GM10266 (cell line): ENCODE results near the gene REEP6.

ENCODE experiments used
- DNase-seq: peaks from one replicate; pipeline ENCODE4 v3.0.0; 2012; ENCODE audit errors: extremely low spot score
- TF ChIP-seq, protein P1 (sequence below): IDR thresholded peaks from 2 replicates; pipeline ENCODE4 v1.5.1; 2012; ENCODE audit warnings: mild to moderate bottlenecking, low read depth; ENCODE audit not compliant: control insufficient read depth, insufficient read depth; ENCODE audit errors: missing control alignments

REEP6 gene

DNA sequence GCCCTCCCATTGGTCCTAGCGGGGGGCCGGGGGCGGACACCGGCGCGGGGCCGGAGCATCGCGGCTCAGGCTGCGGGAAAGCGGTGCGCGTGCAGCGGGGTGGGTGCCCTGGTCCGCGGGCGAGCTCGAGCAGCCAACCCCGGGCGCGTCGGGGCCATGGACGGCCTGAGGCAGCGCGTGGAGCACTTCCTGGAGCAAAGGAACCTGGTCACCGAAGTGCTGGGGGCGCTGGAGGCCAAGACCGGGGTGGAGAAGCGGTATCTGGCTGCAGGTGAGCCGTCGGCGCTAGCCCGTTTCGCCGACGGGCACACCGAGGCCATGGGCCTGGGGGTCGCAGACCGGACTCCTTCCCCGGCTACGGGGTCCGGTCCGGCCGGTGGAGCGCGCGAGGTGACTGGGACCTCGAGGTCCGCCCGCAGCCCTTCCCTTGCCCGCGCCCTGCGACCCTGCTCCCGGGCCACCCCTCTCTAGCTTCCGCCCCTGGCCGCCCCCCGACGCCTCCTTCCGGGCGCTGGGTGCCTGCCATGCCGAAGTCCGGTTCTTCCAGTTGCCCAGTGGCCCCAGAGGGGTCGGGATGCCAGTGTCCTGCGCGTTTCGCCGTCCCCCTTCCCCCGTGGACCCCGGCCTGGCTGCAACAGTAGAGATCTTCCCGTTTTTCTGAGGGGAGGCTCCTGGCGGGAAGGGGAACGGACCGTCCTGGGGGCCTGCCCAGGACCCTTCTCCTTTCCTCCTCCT, at the start of gene REEP6:
Gene REEP6, plus strand, starts transcription at position 68 of the 735 bp plus-strand sequence. Its CDS starts 89 bp downstream, at position 157.
- DNase-seq = no peak
- TF ChIP-seq, protein P1, sequence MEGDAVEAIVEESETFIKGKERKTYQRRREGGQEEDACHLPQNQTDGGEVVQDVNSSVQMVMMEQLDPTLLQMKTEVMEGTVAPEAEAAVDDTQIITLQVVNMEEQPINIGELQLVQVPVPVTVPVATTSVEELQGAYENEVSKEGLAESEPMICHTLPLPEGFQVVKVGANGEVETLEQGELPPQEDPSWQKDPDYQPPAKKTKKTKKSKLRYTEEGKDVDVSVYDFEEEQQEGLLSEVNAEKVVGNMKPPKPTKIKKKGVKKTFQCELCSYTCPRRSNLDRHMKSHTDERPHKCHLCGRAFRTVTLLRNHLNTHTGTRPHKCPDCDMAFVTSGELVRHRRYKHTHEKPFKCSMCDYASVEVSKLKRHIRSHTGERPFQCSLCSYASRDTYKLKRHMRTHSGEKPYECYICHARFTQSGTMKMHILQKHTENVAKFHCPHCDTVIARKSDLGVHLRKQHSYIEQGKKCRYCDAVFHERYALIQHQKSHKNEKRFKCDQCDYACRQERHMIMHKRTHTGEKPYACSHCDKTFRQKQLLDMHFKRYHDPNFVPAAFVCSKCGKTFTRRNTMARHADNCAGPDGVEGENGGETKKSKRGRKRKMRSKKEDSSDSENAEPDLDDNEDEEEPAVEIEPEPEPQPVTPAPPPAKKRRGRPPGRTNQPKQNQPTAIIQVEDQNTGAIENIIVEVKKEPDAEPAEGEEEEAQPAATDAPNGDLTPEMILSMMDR = no peak

- TF ChIP-seq, protein P1 = no peak
- no peak for DNase-seq
Measured at GRCh38 chr19:1441677-1442438, 49.1 kb upstream of the REEP6 start.

GRCh38 chr19:1445185-1445931, 45.6 kb upstream of the REEP6 start:
- DNase-seq = peak; percentile 98
- TF ChIP-seq, protein P1 = peak; percentile 97

- DNase-seq = peak; percentile 84
- TF ChIP-seq, protein P1 = no peak
Measured at GRCh38 chr19:1445932-1446712, 44.9 kb upstream of the REEP6 start.

DNA sequence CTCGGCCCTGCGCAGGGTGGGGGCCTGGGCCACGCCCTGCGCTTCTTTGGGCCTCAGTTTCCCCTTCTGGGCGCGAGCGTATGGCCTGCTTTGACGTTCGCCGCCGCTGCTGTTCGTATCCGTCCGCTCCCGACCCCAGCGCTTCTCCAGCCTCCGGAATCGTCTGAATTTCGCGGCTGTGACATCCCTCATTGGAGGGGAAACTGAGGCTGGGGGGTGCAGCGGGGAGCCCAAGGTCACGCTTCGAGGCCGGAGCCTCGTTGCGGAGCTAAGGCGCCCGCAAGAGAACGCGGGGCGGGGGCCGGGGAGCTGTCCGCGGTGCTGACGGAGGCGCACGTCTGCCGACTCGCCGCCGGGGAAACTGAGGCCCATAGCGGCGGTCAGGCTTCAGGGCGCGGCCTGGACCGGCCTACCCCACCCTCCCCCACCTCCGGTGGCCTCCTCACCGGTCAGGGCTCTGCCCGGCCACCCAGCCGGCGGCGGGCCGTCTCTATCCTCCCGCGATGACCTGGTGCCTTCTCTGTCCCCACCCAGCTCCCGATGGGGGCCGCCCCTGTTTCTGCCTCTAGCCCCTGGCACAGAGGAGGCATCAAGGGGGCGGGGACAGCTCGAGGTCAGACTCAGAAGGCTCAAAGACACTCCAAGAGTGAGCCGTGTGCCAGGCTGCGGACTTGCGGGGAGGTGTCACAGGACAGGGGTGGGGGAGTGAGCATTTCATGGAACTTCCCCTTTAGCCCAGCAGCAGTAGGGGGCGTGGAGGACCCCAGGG, 44.1 kb upstream of the REEP6 start:
- TF ChIP-seq, protein P1 = no peak
- no peak for DNase-seq

DNA sequence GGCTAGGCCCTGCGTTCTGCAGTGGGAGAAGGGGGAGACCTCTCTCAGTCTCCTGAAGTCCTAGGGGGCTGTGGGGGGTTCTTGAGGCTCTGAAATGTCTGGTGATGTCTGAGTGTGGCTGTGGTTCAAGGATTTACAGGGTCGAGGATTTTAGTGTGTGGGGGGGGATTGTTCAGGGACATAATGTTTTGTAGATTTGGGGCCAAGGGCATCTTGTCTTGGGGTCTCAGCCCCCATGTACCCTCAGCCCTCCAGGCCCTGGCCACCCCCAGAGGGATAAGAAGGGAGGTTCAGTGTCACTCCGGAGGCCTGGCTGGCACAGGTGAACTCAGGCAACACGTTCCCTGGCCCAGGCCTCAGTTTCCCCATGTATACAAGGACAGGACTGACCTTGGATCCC, 43.5 kb upstream of the REEP6 start:
- TF ChIP-seq, protein P1 = no peak

More for the DNA sequence above, 43.5 kb upstream of the REEP6 start:
- DNase-seq = no peak
